ENCODE results near the gene HES1.

GRCh38 chr3:194140520-194141414 lies 4.8 kb downstream of the HES1 start:
- TF ChIP-seq EZH2phosphoT487 (IDR thresholded peaks at IDR 0.05; ENCODE audit: insufficient read depth, low read depth): no peak
- TF ChIP-seq EZH2 (IDR thresholded peaks at IDR 0.05; ENCODE audit: insufficient read depth, poor library complexity, severe bottlenecking): no peak

All from GM23248 (cell line).